GM18867 (cell line): ENCODE results near the gene TEAD3.

ENCODE experiments used
- ATAC-seq: cut with Tn5 transposase; IDR thresholded peaks from one replicate; pipeline ENCODE4 v1.9.1; 2021; ENCODE audit warnings: mild to moderate bottlenecking, moderate library complexity; ENCODE audit not compliant: unreplicated experiment

The TEAD3 gene

DNA sequence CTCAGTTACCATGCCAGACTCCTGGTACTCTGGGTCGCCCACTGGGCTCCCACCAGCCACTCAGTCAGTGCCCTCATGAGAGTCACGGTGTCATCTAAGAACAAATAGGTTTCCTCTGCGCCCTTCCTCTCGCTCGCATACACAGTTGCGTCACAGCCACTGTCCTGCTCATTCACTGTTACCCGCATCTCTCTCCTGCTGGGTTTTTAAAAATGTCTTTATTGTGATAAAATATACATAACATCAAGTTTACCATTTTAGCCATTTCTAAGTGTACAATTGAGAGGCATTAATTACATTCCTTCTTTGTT, 4.0 kb downstream of the TEAD3 start:
- no peak for ATAC-seq

DNA sequence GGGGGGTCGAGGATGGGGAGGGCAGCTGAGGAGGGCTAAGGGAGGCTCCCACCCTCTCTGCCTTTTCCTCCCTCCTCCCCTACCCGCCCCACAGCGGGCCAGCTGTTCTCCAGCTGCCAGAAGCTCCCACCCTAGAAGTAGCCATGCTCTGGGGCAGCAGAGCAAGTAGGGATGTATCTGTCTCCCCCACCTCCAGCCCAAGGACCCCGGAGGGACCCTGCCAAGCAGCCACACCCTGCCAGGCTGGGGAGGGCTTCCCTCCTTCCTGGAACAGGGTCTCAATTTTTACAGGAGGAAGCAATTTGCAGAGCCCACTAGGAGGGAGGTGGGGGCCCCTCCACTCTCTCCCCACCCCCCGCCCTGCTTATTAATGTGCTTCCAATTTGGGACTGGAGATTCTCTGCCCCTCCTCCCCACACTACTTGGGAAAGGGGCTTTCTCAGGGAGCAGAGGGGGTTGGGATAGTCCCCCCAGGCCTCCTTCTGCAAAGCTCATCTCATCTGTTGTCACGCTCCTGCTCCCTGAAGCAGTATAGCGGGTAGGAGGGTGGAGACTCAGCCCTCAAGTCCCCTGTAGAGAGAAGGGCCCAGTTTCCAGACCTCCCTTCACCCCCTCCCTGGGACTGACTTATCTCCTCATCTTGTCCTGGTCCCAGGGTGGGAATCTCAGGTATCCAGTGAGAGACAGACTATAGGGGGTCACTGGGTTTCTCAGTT, 4.5 kb downstream of the TEAD3 start:
- no peak for ATAC-seq

DNA sequence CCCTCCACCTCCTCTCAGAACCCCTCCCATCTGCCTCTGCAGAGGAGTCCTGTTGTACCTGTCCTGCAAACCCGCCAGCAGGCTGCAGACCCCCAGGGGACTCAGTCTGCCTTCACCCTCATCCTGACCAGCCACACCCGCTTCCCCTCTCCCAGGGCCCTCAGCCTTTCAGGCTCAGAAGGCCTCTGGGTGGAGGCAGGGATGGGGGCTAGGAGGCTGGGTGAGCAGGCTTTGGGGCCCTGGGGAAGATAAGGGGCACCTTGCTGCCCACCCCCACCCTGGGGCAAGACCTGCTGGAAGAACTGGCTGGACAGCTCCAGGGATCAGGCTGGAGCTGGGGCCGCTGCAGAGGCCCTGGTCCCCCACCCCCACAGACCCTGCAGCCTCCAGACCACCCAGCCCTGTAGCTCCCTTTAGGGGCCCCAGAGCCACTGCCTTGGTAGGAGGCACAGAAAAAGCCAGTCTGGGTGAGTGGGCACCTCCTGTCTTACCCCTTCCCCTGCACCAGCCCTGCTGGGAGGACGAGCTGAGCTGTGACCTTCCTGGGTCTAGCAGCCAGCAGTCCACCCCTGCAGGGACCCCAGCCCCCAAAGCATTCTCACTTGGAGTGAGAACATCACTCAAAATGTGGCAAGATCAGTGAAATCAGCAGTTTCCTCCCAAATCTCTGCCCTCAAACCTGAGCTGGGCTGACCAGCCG, 5.2 kb downstream of the TEAD3 start:
- ATAC-seq, result no peak

DNA sequence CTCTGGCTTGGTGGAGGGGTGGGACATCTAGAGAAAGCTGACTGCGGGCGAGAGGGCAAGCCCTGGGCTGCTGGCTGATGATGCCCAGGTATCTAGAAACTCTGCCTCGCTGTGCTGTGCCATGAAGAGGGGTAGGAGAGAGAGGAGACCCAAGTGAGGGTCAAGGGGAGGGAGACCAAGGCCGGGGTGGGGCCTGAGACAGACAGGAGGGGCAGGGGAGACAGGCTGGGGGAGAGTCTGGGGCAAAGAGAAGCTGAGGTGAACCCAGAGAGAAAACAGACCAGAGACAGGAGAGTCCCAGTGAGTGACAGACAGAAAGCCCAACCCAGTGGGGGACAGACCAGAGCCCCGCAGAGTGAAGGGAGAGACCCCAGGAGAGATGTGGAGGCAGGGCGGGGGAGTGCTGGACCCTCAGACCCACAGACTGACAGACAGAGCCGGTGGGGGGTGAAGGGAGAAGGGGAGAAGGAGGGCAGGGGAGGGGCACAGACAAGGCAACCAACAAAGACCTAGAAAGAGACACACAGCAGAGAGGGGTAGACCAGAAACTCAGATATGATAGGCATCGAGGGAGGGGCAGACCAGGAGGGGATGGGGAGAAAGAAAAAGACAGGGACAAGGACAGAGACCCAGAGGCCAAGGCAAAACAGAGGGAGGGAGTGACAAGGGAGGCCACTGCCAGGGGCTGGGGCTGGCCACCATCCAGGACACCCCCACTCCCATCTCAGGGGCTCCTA, 5.9 kb downstream of the TEAD3 start:
- ATAC-seq, result no peak

DNA sequence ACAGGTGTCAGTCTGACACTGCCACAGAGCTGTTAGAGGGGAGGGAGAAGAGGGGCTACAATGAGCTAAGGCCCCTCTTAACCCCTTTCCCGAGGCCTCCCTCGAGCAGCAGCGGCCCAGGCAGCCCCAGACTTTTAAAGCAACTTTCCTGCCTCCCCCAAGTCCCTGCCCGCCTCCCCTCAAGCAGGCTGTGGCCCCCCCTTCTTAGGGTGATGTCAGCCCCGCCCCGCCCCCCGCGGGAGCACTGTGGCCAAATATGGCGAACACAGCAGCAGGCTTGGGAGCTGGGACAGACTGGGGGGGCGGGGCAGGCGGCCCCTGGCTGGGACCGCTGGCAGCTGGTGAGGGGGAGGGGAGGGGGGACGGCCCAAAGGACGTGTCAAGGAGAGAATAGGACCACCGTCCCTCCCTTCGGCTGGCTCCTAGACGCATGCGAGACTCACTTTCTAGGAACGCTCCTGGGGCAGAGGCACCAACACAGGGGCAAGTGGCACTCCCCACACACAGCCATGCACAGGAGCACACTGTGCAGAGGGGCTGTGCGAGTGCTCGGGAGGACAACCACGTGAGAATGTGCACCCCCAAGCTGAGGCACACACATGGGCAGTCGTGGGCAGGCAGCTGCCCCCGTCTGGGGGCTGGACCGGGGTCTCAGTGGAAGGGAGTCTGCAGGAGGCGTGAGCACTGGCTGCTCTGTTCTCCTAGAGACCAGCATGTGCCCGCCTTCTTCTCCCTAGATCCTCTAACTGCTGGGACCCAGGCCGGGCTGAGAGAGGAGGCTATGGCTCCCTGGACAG, 6.7 kb downstream of the TEAD3 start:
- ATAC-seq, result no peak

DNA sequence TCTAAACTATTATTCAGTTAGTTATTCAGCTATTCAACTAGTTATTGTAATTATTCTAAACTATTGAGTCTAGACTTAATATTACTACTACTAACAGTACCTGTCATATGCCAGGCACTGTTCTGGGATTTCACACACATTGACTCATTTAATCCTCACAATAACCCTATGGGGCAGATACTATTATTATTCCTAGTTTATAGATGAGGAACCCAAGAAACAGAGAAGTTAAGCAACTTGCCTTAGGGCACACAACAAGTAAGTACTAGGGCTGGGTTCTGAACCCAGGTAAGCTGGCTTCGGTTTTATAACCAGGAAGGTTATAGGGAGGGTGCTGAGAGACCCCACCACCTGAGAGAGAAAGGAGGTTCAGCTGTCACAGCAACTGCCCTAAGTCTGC, 7.8 kb downstream of the TEAD3 start:
- ATAC-seq, result no peak

DNA sequence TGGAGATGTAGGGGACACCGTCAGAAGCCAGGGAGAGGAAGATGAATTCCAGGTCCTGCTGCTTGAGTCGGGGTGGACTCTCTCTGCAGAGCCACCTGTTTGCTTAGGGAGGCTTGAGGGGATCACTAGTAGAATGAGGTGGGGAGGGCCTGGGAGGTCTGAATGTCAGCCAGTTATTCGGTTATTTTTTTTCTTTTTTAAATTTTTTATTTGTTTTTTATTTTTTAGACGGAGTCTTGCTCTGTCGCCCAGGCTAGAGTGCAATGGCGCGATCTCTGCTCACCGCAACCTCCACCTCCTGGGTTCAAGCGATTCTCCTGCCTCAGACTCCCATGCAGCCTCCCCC, 8.4 kb downstream of the TEAD3 start:
- no peak for ATAC-seq

DNA sequence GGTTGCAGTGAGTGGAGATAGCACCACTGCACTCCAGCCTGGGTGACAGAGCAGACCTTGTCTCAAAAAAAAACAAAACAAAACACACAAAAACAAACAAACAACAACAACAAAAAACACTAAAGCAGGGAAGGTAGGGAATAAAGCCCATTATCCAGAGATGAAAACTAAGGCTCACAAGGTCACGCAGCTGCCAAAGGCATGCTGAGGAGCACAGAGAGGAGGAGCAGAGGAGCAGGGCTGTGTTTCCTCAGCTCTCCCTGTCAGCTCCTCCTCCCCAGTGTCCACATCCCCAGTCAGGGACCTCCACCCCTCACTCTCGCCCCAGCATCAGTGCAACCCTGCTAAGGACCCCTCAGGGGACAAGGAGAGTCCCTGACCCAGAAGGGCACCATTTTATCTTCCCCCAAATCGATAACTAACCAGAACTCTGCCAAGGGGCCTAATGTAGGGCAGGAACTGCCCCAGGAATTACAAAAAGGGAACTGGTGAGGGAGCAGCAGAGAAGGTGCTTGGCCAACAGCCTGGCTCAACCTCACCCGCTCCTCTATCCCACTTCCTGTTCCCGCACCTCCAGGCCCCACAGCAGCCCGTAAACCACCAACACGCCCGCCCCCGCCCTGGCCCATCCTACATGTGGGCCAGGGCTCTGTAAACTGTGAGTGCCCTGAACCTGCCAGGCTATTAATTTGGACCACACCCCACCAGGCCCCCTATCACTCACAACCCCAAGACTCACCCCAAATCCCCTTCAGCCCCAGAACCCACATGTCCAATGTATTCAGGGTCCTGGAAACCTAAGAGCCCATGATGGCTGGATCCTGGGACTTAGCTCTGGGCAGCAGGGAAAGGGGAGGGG, 9.0 kb downstream of the TEAD3 start:
- no peak for ATAC-seq

DNA sequence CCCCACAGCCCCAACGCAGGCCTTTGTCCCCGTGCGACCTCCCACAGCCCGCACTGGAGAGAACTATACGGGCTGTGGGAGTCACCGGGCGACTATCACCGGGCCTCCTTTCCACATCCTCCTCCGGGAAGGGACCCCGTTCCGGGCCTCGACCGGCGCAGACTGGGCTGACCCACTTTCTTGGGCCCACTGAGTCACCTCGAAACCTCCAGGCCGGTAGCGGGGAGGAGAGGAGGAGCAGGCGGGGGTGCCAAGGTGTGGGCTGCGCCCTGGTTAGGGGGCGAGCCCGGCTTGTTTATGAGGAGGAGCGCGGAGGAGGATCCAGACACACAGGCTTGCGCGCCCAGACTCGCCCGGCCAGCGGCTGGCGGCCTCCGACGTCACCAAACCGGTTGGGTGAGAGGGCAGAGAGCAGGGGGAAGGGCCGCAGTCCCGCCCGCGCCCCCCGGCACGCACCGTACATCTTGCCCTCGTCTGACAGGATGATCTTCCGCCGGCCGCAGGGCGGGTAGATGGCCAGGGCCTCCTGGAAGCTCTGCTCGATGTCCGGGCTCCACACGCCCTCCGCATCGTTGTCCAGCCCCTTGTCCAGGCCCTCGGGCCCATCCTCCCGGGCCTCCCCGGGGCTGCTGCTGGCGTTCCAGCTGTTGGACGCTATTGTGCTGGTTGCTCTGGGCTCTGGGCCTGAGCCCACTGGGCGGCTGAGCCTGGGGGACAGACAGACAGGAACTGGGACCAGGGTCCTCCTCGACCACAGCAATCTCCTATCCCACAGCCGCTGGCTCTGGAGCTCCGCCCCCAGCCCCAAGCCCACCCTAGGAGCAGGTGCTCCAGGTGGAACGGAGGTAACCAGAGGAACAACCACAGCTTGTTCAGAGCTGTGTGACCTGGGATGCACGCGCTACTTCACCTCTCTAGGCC, 10.6 kb downstream of the TEAD3 start:
- ATAC-seq, result no peak

DNA sequence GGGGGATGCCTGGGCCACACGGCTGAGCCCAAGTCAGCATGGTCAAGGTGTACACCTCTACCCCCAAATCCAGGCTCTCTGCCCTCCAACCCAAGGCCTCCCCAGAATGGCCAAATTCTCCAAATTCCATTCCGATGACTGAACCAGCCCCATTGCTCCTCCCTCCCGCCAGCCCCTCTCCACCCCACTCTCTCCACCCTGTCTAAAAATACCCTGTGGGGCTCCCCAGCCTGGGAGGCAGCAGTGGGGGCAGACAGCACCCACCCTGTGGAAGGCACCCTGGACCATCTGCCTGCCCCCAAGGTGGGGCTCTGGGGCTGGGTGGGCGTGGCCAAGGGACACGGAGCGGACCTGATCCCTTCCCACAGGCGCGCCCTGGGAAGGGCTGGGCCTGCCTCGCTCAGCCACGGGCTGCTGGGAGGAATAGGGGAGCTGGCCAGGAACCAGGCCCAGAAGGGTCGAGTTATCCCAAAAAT, 11.4 kb downstream of the TEAD3 start:
- no peak for ATAC-seq

DNA sequence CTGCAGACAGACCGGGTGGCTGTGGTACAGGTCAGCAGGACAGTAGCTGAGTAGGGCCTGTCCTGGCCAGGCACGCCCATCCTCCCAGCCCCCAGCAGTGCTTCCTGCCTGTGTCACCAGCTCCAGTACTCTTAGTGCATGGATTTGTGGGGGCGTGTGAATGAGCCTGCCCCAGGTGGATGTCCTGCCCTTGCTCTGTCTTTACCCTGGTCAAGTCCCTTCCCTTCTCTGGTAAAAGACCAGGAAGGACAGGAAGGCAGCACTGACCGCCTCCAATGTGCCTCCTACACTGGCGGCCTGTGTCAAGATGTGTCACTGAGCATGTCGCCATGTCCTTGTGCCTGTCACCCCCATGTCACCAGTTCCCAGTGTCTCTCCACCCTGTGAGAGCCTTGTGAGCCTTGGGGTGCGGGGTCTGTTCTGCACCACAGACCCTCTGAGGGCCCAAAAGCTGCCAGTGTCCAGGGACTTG, 11.9 kb downstream of the TEAD3 start:
- ATAC-seq, result no peak

DNA sequence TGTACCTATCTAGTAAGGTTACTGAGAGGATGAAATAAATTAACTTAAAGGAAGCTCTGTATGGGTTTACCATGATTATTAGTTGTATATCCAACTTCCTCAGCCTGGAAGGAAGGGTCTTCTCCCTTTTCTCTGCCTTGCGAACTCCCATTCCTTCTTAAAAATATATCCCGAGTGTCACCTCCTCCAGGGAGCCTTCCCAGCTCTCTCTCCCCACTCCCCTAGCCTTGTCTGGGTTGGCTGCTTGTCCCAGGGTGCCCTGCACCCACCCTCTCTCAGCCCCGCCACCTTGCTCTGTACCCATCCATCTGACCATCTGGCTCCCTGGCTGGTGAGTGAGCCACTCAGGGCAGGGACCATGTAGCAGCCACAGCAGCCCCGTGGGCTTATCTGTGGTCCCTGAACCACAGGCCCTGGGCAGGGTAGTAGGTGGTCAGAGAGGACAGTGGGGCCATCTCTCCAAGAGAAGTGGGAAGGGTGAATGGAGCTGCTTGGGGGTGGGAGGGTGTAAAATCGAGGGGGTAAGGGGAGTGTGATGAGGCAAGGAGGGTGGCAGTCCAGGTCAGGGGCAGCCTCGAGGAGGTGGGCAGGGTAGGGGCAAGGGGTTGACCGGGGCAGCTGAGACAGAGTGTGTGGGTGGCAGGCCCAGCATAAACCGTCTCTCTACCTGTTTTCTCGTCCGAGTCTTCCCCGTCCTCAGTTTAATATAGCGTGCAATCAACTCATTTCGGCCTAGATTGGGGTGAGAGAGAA, 12.8 kb downstream of the TEAD3 start:
- no peak for ATAC-seq

DNA sequence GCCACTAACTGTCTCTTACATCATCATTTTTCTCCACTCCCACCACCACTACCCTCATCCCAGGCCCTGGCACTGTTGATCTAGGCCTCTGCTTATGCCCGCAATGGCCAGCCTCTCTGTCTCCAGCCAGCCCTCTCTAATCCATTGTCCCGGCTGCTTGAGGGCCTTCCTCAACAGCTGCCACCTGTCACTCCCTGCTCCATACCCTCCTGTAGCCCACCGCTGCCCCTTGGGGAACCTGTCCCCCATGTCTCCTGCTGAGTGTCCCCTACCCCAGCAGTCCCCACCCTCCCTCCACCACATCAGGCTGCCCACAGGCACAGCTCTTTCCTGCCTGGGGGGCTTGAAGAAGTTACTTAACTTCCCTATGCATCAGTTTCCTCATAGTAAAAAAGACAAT, 13.4 kb downstream of the TEAD3 start:
- ATAC-seq, result no peak

DNA sequence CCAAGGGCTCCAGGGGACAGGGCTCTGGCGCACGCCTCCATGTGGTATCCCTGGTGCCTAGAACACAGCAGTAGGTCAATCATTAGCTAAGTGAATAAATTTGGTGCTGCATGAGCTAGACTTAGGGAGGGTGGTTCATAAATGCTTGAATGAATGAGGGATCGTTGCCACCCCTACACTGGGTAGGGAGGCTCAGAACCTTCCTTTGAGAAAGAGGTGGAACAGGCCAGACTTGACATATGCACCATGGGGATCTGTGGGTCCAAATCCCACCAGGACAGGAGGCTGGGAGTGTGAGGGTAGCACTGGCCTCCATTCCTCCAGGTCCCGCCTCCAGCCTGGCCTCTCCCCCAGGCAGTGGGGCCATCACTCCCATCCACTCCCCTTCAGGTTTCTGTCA, 13.8 kb downstream of the TEAD3 start:
- no peak for ATAC-seq

DNA sequence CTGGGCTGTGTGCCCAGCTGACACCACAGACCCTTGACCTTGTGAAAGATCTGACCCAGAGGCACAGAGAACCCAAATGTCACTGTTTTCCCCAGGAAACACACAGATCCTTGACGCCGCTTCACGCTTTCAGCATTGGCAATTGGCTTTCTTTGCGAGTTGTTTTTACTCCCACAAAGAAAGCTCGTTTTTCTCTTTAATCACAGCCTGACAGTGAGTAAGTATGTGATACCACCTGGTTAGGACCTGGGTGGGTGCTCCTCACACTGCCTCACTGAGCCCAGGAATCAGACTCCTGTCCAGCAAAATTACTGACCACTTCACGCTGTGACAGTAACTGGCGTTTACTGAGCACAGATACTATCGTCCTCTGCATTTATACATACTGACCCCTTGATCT, 15.7 kb downstream of the TEAD3 start:
- no peak for ATAC-seq

DNA sequence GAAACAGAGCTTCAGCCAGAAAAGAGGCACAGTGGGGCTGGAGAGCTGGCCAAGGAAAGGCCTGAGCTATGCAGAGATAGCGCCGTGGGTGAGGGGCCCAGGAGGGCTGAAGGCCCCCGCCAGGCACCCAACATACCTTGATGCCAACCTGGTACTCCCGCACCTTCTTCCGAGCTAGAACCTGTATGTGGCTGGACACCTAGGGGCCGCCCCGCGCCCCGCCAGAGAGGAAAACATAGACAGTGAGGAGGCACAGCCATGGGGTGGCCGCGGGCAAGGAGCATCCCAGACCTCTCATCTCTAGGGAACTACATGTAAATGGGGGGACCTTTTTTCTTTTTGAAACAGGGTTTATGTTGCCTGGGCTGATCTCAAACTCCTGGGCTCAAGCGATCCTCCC, 16.7 kb downstream of the TEAD3 start:
- no peak for ATAC-seq

DNA sequence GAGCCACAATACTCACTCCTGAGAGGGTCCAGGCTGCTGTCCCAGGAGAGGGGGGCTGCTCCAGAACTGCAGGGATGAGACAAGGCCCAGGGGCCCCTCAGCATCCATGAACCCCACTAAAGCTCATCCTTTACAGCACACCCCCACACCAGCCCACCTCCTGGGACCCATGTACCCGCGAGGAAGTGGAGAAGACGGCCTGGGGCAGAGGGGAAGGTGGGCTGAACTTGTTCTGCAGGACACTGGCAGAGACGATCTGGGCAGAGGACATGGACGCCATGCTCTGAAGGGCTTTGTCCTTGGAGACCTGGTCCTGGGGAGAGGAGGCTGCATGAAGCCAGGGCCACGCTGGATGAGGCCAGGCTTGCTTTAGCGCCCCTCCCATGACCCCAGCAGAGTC, 18.6 kb downstream of the TEAD3 start:
- no peak for ATAC-seq

DNA sequence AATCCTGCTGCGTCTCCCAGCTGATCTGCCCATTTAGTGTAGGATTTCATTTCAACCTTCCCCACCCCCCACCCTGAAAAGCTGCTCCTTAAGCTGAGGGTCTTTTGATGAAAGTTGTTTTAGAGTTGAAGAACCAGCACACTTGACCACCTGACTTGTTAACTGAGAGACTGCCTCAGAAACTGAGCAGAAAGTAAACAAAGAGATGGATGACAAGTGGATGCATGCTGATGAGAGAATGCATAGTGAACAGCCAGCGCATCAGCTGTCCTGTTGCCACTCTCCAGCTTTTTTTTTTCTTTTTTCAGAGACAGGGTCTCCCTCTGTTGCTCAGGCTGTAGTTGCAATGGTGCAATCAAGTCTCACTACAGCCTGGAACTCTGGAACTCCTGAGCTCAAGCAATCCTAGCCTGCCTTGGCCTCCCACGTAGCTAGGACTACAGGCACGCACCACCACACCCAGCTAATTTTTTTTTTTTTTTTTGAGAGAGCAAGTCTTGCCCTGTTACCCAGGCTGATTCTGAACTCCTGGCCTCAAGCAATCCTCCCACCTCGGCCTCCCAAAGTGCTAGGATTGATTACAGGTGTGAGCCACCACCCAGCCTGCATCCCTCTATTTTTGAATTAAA, 19.2 kb downstream of the TEAD3 start:
- no peak for ATAC-seq
